GM12875 (cell line): Measurements from ENCODE around the gene MORF4L2.

Experiments used
- H3K4me3 ChIP-seq: one replicate; pipeline ENCODE4 v1.5.1; 2011; ENCODE audit warnings: low read depth, low read length, control low read depth
- TF ChIP-seq, protein P1 (sequence below): IDR thresholded peaks from 2 replicates; pipeline ENCODE4 v1.5.1; 2011; ENCODE audit warnings: low read depth, mild to moderate bottlenecking, control low read depth, inconsistent platforms, low read length, moderate library complexity, borderline replicate concordance; ENCODE audit not compliant: insufficient read depth

Gene MORF4L2

DNA sequence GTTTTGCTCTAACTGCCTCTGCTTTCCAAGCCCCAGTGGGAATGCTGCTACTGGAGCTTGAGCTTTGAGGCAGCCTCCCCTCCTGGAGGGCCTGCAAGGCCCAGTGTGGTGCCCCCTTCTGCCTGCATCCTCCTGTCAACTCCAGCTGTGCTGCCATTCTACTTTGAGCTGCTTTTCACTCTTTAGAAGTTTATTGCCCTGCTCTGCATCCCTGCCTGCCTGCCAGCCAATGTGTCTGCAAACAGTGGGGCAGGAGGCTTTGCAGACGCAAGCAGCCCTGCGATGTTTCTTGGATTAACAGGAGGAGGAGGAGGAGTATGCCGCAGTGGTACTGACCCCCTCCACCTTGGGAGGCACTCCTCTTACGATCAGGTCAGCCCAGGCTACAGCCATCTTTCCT is 40.6 kb upstream of the MORF4L2 start:
- no peak overlapping the region for H3K4me3 ChIP-seq
- TF ChIP-seq, protein P1, sequence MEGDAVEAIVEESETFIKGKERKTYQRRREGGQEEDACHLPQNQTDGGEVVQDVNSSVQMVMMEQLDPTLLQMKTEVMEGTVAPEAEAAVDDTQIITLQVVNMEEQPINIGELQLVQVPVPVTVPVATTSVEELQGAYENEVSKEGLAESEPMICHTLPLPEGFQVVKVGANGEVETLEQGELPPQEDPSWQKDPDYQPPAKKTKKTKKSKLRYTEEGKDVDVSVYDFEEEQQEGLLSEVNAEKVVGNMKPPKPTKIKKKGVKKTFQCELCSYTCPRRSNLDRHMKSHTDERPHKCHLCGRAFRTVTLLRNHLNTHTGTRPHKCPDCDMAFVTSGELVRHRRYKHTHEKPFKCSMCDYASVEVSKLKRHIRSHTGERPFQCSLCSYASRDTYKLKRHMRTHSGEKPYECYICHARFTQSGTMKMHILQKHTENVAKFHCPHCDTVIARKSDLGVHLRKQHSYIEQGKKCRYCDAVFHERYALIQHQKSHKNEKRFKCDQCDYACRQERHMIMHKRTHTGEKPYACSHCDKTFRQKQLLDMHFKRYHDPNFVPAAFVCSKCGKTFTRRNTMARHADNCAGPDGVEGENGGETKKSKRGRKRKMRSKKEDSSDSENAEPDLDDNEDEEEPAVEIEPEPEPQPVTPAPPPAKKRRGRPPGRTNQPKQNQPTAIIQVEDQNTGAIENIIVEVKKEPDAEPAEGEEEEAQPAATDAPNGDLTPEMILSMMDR, result no peak

GRCh38 chrX:103726477-103726876 is 40.0 kb upstream of the MORF4L2 start:
- no peak overlapping the region for H3K4me3 ChIP-seq
- TF ChIP-seq, protein P1, result no peak

- H3K4me3 ChIP-seq, result no peak overlapping the region
- TF ChIP-seq, protein P1, result no peak
Measured at GRCh38 chrX:103722505-103722904, 36.0 kb upstream of the MORF4L2 start.

- TF ChIP-seq, protein P1, result no peak
- no peak overlapping the region for H3K4me3 ChIP-seq
Measured at GRCh38 chrX:103718120-103718519, 31.6 kb upstream of the MORF4L2 start.

DNA sequence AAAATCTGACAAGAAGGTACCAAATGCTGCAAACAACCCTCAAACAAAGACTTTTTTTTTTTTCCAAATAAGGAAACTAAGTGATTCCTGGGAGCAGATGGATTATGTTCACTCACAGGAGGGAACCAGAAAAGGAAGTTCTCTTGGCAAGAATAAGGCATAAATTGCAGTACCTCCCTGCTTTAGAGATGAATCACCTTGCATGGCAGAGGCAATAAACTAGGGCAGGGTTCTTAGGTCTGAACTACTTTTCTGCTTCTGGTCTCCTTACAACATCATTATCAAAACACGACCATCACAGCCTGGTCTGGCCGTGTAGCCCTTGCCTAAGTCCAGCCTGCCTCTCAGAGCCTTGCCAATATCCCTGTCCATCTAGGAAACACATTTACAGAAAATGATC is 30.5 kb upstream of the MORF4L2 start:
- TF ChIP-seq, protein P1, result no peak

GRCh38 chrX:103710609-103711008 is 24.1 kb upstream of the MORF4L2 start, which contains the start of gene TMEM31:
Gene TMEM31 (plus strand): TSS chrX:103710909. CDS start chrX:103712259, 1,350 bp downstream.
- TF ChIP-seq, protein P1, result no peak
- H3K4me3 ChIP-seq, result no peak within 1 kb of the TSS

More for the DNA sequence above, 30.5 kb upstream of the MORF4L2 start:
- H3K4me3 ChIP-seq, result no peak overlapping the region

GRCh38 chrX:103704863-103705262 is 18.4 kb upstream of the MORF4L2 start:
- H3K4me3 ChIP-seq, result no peak overlapping the region
- TF ChIP-seq, protein P1, result no peak
